ENCODE data around the gene SPAG16.

- TF ChIP-seq CTCF (IDR thresholded peaks at IDR 0.05) (no peak), POLR2A (IDR thresholded peaks at IDR 0.05) (no peak)
These were observed 601.2 kb downstream of the SPAG16 start for GRCh38 chr2:213885485-213885884.
